RWPE2 (cell line): ENCODE measurements around the gene DIO2.
A peak's percentile ranks its signal among the peaks of the same experiment; 100 is the strongest.

Experiments
- ATAC-seq: fragments of 200-7000 bp; cut with Tn5 transposase; 3 replicates; pipeline ENCODE4 v1.9.1; 2021; ENCODE audit warnings: low read depth
- DNase-seq: peaks from one replicate; pipeline ENCODE4 v3.0.0-alpha.2; 2020; ENCODE audit warnings: low spot score
- H3K27ac ChIP-seq: fragments of 450-650 bp; 2 replicates; pipeline ENCODE4 v1.5.1; 2017; ENCODE audit warnings: mild to moderate bottlenecking; ENCODE audit not compliant: poor library complexity, severe bottlenecking
- H3K27me3 ChIP-seq: fragments of 250-450 bp; sonication (Bioruptor Pico); 2 replicates; pipeline ENCODE4 v1.5.1; 2021; ENCODE audit warnings: mild to moderate bottlenecking, moderate library complexity; ENCODE audit not compliant: insufficient read depth, poor library complexity, severe bottlenecking
- H3K36me3 ChIP-seq: fragments of 250-450 bp; sonication (Bioruptor Pico); 2 replicates; pipeline ENCODE4 v1.5.1; 2020; ENCODE audit warnings: low read depth, mild to moderate bottlenecking, moderate library complexity
- H3K4me1 ChIP-seq: fragments of 250-450 bp; sonication (Bioruptor Pico); 2 replicates; pipeline ENCODE4 v1.5.1; 2021; ENCODE audit warnings: mild to moderate bottlenecking, moderate library complexity; ENCODE audit not compliant: insufficient read depth, poor library complexity, severe bottlenecking
- H3K4me3 ChIP-seq: fragments of 250-450 bp; sonication (Bioruptor Pico); 2 replicates; pipeline ENCODE4 v1.5.1; 2021; ENCODE audit warnings: mild to moderate bottlenecking, moderate library complexity; ENCODE audit not compliant: severe bottlenecking
- H3K9me3 ChIP-seq: fragments of 250-450 bp; sonication (Bioruptor Pico); 2 replicates; pipeline ENCODE4 v1.5.1; 2021; ENCODE audit warnings: mild to moderate bottlenecking, moderate library complexity; ENCODE audit not compliant: severe bottlenecking
- CTCF ChIP-seq: fragments of 450-650 bp; IDR thresholded peaks from one replicate; pipeline ENCODE4 v1.5.1; 2017; ENCODE audit warnings: mild to moderate bottlenecking, moderate library complexity; ENCODE audit not compliant: poor library complexity, severe bottlenecking

Gene DIO2

GRCh38 chr14:80211153-80212022 lies at the start of gene DIO2:
Gene DIO2, minus strand, starts transcription at chr14:80211504. Its CDS starts 32 bp downstream, at chr14:80211472.
- DNase-seq = no peak
- Histone ChIP-seq H3K27ac (no peak within 1 kb of the TSS), H3K4me1 (no peaks in the 10 kb centered on the region), H3K36me3 (no peaks in the 10 kb centered on the region), H3K27me3 (peaks cover 11% of the 10 kb centered on the region), H3K4me3 (no peak within 1 kb of the TSS), H3K9me3 (no peaks in the 10 kb centered on the region)
- no peak for TF ChIP-seq CTCF
- ATAC-seq = 0 out of 3 replicates have a peak, but pooled peaks have one; percentile 18

GRCh38 chr14:80260645-80261044 lies 49.3 kb upstream of the DIO2 start:
- H3K36me3 ChIP-seq = no peaks in the 10 kb centered on the region
- no peak for TF ChIP-seq CTCF
- DNase-seq (no peak), ATAC-seq (no peak)
- no peak overlapping the region for H3K27ac ChIP-seq
- H3K9me3 ChIP-seq = no peaks in the 10 kb centered on the region
- H3K27me3 ChIP-seq = no peaks in the 10 kb centered on the region
- peaks cover 2% of the 10 kb centered on the region for H3K4me1 ChIP-seq
- no peak overlapping the region for H3K4me3 ChIP-seq

- peaks cover 3% of the 10 kb centered on the region for H3K27me3 ChIP-seq
- peaks cover 6% of the 10 kb centered on the region for H3K9me3 ChIP-seq
- DNase-seq = no peak
- peaks cover 3% of the 10 kb centered on the region for H3K4me1 ChIP-seq
- H3K36me3 ChIP-seq = no peaks in the 10 kb centered on the region
- no peak for TF ChIP-seq CTCF
- H3K27ac ChIP-seq = no peak overlapping the region
- ATAC-seq = no peak
- no peak overlapping the region for H3K4me3 ChIP-seq
Observed at GRCh38 chr14:80239631-80240030, 28.3 kb upstream of the DIO2 start.

- Histone ChIP-seq H3K4me3 (no peak overlapping the region), H3K27ac (no peak overlapping the region), H3K36me3 (no peaks in the 10 kb centered on the region), H3K4me1 (peaks cover 3% of the 10 kb centered on the region), H3K27me3 (no peaks in the 10 kb centered on the region), H3K9me3 (peaks cover 6% of the 10 kb centered on the region)
- no peak for TF ChIP-seq CTCF
- ATAC-seq (no peak), DNase-seq (no peak)
Observed at GRCh38 chr14:80237143-80237542, 25.8 kb upstream of the DIO2 start.
